Measurements from ENCODE around the gene STXBP2.
"Not testable (repeated sequence)": the region's sequence is repeated elsewhere in the genome, so short reads cannot be mapped to it uniquely, and the experiment has no call there.

Gene STXBP2

DNA sequence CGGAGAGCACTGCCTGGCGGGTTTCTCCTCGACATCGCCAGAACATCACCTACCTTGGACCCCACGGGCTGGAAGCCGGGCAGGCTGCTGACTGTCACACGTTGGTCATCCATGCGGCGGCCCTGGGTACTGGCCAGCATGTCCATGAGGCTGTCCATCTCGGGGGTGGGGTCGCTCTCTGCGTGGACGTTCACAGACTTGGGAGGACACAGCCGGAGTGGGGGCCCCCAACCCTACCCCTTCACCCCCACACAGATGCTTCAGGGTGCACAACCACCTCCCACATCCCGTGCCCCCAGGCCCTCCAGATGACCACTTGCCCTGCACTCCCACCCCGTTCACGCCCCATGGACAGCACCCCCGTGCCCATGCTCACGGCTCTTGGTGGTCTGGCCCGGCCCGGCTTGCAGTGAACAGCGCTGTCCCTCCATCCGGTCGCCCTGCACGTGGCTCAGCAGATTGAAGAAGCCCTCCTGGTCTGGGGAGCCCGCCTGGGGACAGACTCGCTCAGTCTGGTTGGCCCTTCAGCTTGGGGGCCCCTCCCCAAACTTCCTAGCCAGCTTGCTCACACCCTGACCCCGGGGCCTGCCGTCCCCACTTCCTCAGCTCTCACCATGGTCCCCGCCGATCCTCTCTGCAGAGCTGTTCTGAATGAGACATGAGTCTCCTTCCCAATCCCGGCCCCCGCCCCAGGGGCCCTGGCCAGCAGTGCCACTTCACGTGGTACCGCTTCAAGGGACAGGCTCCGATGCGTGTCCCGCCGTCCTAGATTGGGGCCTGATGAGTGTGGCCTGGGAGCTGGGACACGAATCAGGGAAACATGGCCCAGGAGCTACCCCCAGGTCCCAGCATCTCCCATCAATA, 4.3 kb upstream of the STXBP2 start:
- no peak for DNase-seq (ENCODE audit: low read depth)

DNA sequence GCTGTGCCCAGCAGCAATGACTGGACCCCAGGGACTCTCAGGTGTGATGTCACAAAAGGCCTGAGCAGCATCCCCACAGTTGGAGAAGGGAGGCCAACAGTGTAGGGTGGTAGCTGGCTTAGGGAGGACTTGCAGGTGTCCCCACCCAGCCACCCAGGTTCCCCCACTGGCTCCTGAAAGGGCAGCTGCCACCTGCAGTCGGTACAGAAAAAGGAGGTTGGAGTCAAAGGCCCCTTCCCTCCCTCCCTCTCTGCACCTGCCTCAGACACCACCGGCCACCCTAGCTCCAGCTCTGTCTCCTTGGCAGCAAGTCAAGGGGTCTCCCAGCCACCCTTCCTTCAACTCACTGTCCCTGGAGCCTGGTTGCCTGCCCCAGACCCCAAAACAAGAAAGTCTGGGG, 3.2 kb upstream of the STXBP2 start, which contains the start of gene PCP2:
Gene PCP2, minus strand, starts transcription at position 22 of the 400 bp plus-strand sequence. CDS start 262 bp downstream, outside the sequence.
- no peak for DNase-seq (ENCODE audit: low read depth)

DNA sequence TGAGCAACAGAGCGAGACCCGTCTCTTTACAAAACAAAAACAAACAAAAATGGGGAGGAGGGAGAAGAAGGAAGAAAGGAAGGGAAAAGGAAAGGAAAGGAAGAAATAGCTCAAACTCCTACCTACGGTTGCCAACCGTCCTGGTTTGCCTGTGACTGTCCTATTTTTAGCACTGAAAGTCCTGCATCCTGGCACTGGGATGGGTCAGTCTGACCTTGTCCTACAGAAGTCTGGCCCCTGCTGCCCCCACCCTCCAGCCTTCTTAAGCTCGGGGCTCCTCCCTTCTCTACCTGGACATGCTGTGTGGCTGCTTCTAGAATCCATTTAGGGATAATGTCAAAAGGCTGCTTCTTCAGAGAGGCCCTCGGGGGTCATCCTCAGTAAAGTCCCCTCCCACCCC, 1.2 kb upstream of the STXBP2 start:
- no peak for DNase-seq (ENCODE audit: low read depth)

GRCh38 chr19:7636317-7636690, 606 bp upstream of the STXBP2 start:
- DNase-seq (ENCODE audit: low read depth), result no peak

DNA sequence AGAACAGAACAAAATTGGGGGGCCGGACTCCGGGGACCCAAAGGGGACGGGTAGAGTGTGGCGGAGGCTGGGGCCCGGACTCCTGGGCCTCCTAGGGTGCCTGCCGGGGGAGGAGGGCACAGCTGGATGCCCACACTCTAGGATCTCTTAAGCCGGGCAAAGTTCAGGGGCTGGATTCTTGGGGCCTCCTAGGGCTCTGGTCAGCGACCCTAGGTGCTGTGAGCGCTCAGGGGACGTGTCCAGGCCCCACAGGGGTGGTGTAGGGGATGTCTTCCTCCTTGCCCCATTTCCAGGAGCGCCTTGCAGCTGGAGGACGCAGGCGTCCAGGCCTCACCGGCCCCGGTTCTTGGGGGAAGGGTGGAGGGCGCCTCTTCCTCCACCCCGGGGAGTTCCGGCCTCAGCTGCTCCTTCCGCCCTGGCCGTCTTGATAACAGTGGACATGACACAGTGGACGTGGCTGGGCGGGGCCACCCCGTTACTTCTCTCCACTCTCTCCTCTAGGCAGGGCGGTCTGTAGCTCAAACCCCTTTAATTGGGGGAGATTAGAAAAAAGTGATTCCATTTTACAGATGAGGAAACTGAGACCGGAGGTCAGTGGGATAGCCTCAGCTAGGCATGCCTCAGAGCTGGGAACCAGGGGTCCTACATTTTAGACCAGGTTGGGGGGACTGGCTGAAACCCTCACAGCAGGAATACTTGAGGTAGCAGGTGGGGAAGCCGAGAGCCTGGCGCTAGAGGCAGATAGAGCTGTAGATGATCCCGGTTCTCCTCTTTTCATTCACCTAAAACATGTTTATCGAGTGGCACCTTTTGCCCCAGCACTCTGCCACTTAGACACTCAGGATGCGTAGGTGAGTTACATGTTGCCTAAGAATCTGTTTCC, 705 bp downstream of the STXBP2 start:
- DNase-seq (ENCODE audit: low read depth), result no peak

DNA sequence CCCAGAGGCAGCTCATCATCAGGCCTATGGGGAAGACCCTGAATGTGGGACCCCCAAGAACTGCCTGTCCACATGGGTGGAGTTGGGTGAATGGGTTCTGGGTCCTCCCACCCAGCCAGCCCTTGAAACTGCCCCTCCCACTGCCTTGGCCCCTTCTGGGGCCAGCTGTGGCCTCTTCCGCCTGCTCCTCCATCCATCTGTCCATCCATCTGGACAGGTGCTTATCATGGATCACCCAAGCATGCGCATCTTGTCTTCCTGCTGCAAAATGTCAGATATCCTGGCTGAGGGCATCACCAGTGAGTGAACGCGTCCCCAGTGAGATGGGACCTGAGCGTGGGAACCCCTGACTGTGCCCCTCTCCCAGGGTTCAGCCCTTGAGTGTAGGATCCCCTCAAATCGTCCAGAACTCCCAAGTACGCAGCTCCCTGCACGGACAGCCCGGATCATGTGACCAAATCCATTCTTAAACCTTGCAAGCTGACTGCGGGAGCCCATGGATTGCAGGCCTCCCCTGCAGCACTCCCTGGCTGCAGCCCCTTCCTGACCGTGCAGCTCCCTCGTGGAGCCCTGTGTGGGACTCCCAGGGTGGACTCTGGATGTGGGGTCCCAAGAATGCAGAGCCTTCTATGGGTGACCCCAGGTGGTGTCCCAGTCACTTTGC, 2.0 kb downstream of the STXBP2 start:
- no peak for DNase-seq (ENCODE audit: low read depth)

GRCh38 chr19:7639863-7640348, 3.0 kb downstream of the STXBP2 start:
- DNase-seq (ENCODE audit: low read depth), result no peak

GRCh38 chr19:7640803-7641202, 3.9 kb downstream of the STXBP2 start:
- no peak for DNase-seq (ENCODE audit: low read depth)

DNA sequence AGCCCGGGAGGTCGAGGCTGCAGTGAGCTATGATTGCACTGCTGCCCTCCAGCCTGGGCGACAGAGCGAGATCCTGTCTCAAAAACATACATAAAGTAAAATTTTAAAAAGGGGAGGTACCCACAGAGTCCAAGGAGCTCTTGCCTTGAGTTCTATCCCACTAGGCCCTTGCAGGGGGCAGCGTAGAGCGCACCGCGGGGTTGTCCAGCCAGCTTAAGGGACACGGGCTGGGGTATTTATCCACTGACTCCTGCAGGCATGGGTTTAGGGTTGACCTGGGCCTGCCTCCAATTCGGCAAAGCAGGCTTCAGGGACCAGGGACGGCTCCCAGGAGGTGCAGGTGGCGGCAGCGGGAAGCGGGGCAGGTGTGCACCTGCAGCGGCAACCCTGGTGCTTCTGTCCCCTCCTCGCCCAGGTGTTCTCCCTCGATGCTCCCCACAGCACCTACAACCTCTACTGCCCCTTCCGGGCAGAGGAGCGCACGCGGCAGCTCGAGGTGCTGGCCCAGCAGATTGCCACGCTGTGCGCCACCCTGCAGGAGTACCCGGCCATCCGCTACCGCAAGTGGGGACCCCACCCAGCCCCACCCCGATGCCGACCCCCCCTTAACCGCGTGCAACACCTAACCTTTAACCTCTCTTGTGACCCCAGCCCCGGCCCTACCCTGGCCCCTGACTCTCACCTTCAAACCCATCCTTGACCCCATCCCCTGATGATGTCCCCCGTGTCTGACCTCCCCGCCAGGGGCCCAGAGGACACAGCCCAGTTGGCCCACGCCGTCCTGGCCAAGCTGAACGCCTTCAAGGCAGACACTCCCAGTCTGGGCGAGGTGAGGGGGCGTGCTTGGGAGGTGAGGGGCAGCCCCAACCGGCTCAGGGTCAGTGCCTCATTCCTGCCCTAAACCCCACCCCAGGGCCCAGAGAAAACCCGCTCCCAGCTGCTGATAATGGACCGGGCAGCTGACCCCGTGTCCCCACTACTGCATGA, 4.7 kb downstream of the STXBP2 start:
- no peak for DNase-seq (ENCODE audit: low read depth)

- DNase-seq (ENCODE audit: low read depth), result no peak
Observed at GRCh38 chr19:7642295-7643030, 5.6 kb downstream of the STXBP2 start.

DNA sequence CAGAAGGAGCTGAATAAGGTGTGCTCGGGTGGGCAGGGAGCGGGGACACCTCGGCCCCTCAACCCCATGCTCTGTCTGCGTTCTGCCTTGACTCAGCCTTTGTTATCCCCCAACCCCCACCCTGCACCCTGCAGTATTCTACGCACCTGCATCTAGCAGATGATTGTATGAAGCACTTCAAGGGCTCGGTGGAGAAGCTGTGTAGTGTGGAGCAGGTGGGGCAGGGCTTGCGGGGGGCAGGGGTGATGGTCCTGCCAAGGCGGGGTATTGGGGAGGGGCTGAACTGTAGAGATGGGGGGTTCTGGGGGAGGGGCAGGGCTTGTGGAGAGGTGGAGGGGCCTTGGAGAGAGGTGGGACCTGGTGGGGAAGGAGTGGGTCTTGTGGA, 6.1 kb downstream of the STXBP2 start:
- no peak for DNase-seq (ENCODE audit: low read depth)

GRCh38 chr19:7643629-7644549, 7.0 kb downstream of the STXBP2 start:
- DNase-seq (ENCODE audit: low read depth), result not testable (repeated sequence)

GRCh38 chr19:7644550-7644877, 7.6 kb downstream of the STXBP2 start:
- no peak for DNase-seq (ENCODE audit: low read depth)

- DNase-seq (ENCODE audit: low read depth), result no peak
Observed at GRCh38 chr19:7645163-7645562, 8.3 kb downstream of the STXBP2 start.

DNA sequence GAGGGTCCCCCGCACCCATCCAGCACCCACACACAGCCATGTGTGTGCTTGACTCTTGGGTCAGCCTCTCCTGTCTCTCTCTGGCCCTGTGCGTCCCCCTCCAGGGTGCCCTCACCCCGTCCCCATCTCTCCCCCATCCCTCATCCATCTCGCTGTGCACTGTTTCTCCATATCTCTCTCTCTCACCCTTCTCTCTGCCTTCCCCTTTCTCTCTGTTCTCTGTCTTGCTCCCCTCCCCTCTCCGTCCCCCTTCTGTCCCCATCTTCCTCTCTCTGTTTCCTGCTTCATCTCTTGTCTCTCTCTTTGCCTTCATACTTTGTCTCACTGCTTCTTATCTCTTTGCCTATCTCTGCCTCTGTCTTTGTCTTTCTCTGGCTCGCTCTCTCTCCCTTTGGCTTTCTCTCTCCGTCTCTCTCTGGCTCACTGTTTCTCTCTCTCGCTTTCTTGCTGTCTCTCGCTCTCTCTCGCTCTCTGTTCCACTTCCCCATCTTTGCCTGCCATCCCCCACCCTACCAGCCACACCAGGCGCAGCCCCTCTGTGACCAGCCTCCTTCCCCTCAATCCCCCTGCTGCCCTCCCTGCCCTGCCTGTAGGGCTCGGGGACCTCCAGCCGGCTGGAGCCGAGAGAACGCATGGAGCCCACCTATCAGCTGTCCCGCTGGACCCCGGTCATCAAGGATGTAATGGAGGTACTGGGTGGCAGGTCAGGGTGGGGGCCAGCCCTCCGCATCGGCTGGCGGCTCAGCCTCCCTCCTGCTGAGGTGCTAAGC, 8.9 kb downstream of the STXBP2 start:
- no peak for DNase-seq (ENCODE audit: low read depth)

DNA sequence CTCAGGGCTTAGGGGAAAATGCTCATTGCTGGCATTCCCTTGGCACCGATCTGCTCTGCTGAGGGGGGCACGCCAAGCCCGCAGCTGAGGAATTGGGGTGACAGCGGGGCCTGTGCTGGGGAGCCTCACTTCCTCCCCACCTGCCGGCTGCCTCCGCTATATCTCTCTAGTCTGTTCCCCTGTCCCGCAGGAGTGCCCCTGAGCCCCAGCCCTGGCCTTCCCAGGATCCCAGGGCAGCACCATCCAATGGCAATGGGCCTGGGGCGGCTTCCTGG, 9.5 kb downstream of the STXBP2 start:
- DNase-seq (ENCODE audit: low read depth), result no peak

DNA sequence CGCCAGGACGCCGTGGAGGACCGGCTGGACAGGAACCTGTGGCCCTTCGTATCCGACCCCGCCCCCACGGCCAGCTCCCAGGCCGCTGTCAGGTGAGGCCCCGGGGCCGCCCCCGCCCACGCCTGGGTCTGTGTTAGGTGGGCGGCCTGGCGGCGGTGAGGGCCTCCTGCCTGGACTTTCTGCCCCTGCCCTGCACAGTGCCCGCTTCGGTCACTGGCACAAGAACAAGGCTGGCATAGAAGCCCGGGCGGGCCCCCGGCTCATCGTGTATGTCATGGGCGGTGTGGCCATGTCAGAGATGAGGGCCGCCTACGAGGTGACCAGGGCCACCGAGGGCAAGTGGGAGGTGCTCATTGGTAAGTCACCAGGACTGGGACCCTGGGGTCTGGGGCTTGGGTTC, 10.2 kb downstream of the STXBP2 start:
- DNase-seq (ENCODE audit: low read depth), result no peak

DNA sequence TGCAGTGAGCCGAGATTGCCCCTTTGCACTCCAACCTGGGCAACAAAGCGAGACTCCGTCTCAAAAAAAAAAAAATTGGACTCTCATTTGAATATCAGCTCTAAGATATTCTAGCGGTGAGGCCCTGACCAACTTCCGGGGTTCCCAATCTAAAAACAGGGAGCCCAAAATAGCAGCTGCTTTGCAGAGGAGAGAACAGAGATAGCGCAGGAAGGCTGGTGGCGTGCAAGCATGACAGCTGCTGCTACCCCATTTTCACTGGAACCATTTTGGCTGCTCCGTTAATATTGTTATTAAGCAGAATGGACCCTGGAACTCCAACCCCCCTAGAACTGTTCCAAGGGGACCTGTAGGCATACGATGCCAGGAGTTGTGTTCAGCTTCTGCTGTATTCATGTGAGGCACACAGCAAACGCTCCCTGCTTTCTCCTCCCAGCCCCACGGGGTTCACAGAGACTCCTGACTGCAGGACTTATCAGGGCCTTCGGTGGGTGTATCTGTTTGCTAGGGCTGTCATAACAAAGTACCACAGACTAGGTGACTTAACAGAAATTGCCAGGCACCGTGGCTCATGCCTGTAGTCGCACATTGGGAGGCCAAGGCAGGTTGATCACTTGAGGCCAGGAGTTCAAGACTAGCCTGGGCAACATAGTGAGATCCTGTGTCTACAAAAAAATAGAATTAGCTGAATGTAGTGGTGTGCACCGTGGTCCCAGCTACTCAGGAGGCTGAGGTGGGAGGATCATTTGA, 11.5 kb downstream of the STXBP2 start:
- no peak for DNase-seq (ENCODE audit: low read depth)

Data from stimulated activated CD8-positive, alpha-beta memory T cell treated with anti-CD3 and anti-CD28 coated beads, Interleukin-12 subunit alpha, Interleukin-12 subunit beta, amount 100 ng/mL, for 4 hours (primary cell).